Erythroblast (primary cell): ENCODE data around the gene NXPH4.

Experiments used
- DNase-seq, 2 experiments: peaks; one replicate each; lab custom pipeline; 2025; lab: John Stamatoyannopoulos, UW
- GATA1 ChIP-seq: IDR thresholded peaks from 2 replicates; pipeline ENCODE4 v1.6.1; 2011; ENCODE audit warnings: low read depth, mild to moderate bottlenecking, control low read depth, low read length, moderate library complexity
- POLR2A ChIP-seq: IDR thresholded peaks from 2 replicates; pipeline ENCODE4 v1.6.1; 2011; ENCODE audit warnings: mild to moderate bottlenecking, low read length

NXPH4 gene

GRCh38 chr12:57203201-57203600, 13.4 kb upstream of the NXPH4 start:
- TF ChIP-seq GATA1 = no peak
- TF ChIP-seq POLR2A = no peak
- no peak for DNase-seq

- TF ChIP-seq POLR2A (no peak), GATA1 (no peak)
- no peak for DNase-seq
These were observed 12.8 kb upstream of the NXPH4 start for GRCh38 chr12:57203791-57204190.

GRCh38 chr12:57204454-57204853, 12.1 kb upstream of the NXPH4 start:
- no peak for DNase-seq
- TF ChIP-seq GATA1 (no peak), POLR2A (no peak)

- TF ChIP-seq POLR2A = no peak
- TF ChIP-seq GATA1 = no peak
- DNase-seq = no peak
These were observed 11.4 kb upstream of the NXPH4 start for GRCh38 chr12:57205186-57205585.

- DNase-seq = no peak
- no peak for TF ChIP-seq POLR2A
- TF ChIP-seq GATA1 = no peak
These were observed 10.7 kb upstream of the NXPH4 start for GRCh38 chr12:57205931-57206330.

- DNase-seq = no peak
- TF ChIP-seq GATA1 = no peak
- no peak for TF ChIP-seq POLR2A
These were observed 8.6 kb upstream of the NXPH4 start for GRCh38 chr12:57207731-57208630.

- TF ChIP-seq POLR2A (no peak), GATA1 (no peak)
These were observed 7.8 kb upstream of the NXPH4 start for GRCh38 chr12:57208631-57209282.

GRCh38 chr12:57209916-57210315, 6.7 kb upstream of the NXPH4 start:
- no peak for DNase-seq
- TF ChIP-seq GATA1 = no peak
- no peak for TF ChIP-seq POLR2A

More at GRCh38 chr12:57208631-57209282, 7.8 kb upstream of the NXPH4 start:
- DNase-seq = no peak

GRCh38 chr12:57210461-57210860, 6.1 kb upstream of the NXPH4 start:
- TF ChIP-seq POLR2A (no peak), GATA1 (no peak)
- no peak for DNase-seq

GRCh38 chr12:57210926-57211692, 5.5 kb upstream of the NXPH4 start:
- TF ChIP-seq POLR2A (no peak), GATA1 (no peak)
- DNase-seq = no peak

GRCh38 chr12:57211791-57212700, 4.5 kb upstream of the NXPH4 start:
- DNase-seq = no peak

GRCh38 chr12:57212701-57213057, 3.9 kb upstream of the NXPH4 start:
- no peak for DNase-seq
- TF ChIP-seq GATA1 = no peak
- no peak for TF ChIP-seq POLR2A

More at GRCh38 chr12:57211791-57212700, 4.5 kb upstream of the NXPH4 start:
- TF ChIP-seq POLR2A = no peak
- TF ChIP-seq GATA1 = no peak

GRCh38 chr12:57213058-57213715, 3.4 kb upstream of the NXPH4 start:
- TF ChIP-seq POLR2A (no peak), GATA1 (no peak)
- DNase-seq = peak; percentile 75 to 87
